ENCODE measurements around the gene CHRM4.
A peak's percentile ranks its signal among the peaks of the same experiment; 100 is the strongest.

Gene CHRM4

GRCh38 chr11:46351148-46351547, 40.4 kb downstream of the CHRM4 start:
- Histone ChIP-seq H3K4me3 (ENCODE audit: low read depth in 1 of 5, low read length in 5 of 5) (no peak overlapping the region), H3K9me3 (ENCODE audit: control insufficient read depth in 5 of 5, low read length in 5 of 5) (no peaks in the 10 kb centered on the region), H3K27me3 (ENCODE audit: control insufficient read depth in 5 of 5, insufficient read depth in 4 of 5, low read length in 5 of 5) (no peaks in the 10 kb centered on the region), H3K4me1 (ENCODE audit: control insufficient read depth in 5 of 5, insufficient read depth in 5 of 5, low read length in 5 of 5) (peaks cover 12 to 61% (median 56%) of the 10 kb centered on the region in 5 donors), H3K27ac (ENCODE audit: low read depth, low read length) (peak overlapping the region; percentile 30), H3K36me3 (ENCODE audit: control insufficient read depth in 5 of 5, insufficient read depth in 5 of 5, low read length in 5 of 5) (peaks cover 0 to 14% (median 6%) of the 10 kb centered on the region in 5 donors), H3K9ac (ENCODE audit: low read length in 5 of 5) (peak overlapping the region in 2 of 5 donors; percentile 46 to 52)

GRCh38 chr11:46350695-46351094, 40.9 kb downstream of the CHRM4 start:
- no peak overlapping the region for H3K27ac ChIP-seq (ENCODE audit: low read depth, low read length)
- H3K9ac ChIP-seq (ENCODE audit: low read length in 5 of 5): peak overlapping the region in 1 of 5 donors; percentile 35
- no peak overlapping the region for H3K4me3 ChIP-seq (ENCODE audit: low read depth in 1 of 5, low read length in 5 of 5)
- no peaks in the 10 kb centered on the region for H3K27me3 ChIP-seq (ENCODE audit: control insufficient read depth in 5 of 5, insufficient read depth in 4 of 5, low read length in 5 of 5)
- H3K9me3 ChIP-seq (ENCODE audit: control insufficient read depth in 5 of 5, low read length in 5 of 5): no peaks in the 10 kb centered on the region
- peaks cover 12 to 64% (median 60%) of the 10 kb centered on the region in 5 donors for H3K4me1 ChIP-seq (ENCODE audit: control insufficient read depth in 5 of 5, insufficient read depth in 5 of 5, low read length in 5 of 5)
- H3K36me3 ChIP-seq (ENCODE audit: control insufficient read depth in 5 of 5, insufficient read depth in 5 of 5, low read length in 5 of 5): peaks cover 0 to 12% (median 6%) of the 10 kb centered on the region in 5 donors

GRCh38 chr11:46348566-46349401, 42.8 kb downstream of the CHRM4 start:
- Histone ChIP-seq H3K27ac (ENCODE audit: low read depth, low read length) (no peak overlapping the region), H3K36me3 (ENCODE audit: control insufficient read depth in 5 of 5, insufficient read depth in 5 of 5, low read length in 5 of 5) (peaks cover 0 to 6% (median 4%) of the 10 kb centered on the region in 5 donors), H3K4me1 (ENCODE audit: control insufficient read depth in 5 of 5, insufficient read depth in 5 of 5, low read length in 5 of 5) (peaks cover 12 to 80% (median 77%) of the 10 kb centered on the region in 5 donors), H3K4me3 (ENCODE audit: low read depth in 1 of 5, low read length in 5 of 5) (peak overlapping the region; percentile 74 to 90 (median 83)), H3K9ac (ENCODE audit: low read length in 5 of 5) (peak overlapping the region in 3 of 5 donors; percentile 76 to 89 (median 77)), H3K9me3 (ENCODE audit: control insufficient read depth in 5 of 5, low read length in 5 of 5) (no peaks in the 10 kb centered on the region), H3K27me3 (ENCODE audit: control insufficient read depth in 5 of 5, insufficient read depth in 4 of 5, low read length in 5 of 5) (no peaks in the 10 kb centered on the region)

GRCh38 chr11:46347637-46348311, 43.8 kb downstream of the CHRM4 start:
- peak overlapping the region; percentile 74 to 90 (median 83) for H3K4me3 ChIP-seq (ENCODE audit: low read depth in 1 of 5, low read length in 5 of 5)
- H3K9me3 ChIP-seq (ENCODE audit: control insufficient read depth in 5 of 5, low read length in 5 of 5): no peaks in the 10 kb centered on the region
- peaks cover 15 to 85% (median 81%) of the 10 kb centered on the region in 5 donors for H3K4me1 ChIP-seq (ENCODE audit: control insufficient read depth in 5 of 5, insufficient read depth in 5 of 5, low read length in 5 of 5)
- H3K36me3 ChIP-seq (ENCODE audit: control insufficient read depth in 5 of 5, insufficient read depth in 5 of 5, low read length in 5 of 5): peaks cover 0 to 4% (median 0%) of the 10 kb centered on the region in 5 donors
- H3K27ac ChIP-seq (ENCODE audit: low read depth, low read length): peak overlapping the region; percentile 30
- H3K9ac ChIP-seq (ENCODE audit: low read length in 5 of 5): peak overlapping the region in 4 of 5 donors; percentile 69 to 89 (median 76)
- no peaks in the 10 kb centered on the region for H3K27me3 ChIP-seq (ENCODE audit: control insufficient read depth in 5 of 5, insufficient read depth in 4 of 5, low read length in 5 of 5)

- Histone ChIP-seq H3K9ac (ENCODE audit: low read length in 5 of 5) (peak within 1 kb of the TSS in 4 of 5 donors; percentile 69 to 91 (median 83)), H3K4me3 (ENCODE audit: low read depth in 1 of 5, low read length in 5 of 5) (peak within 1 kb of the TSS; percentile 81 to 90 (median 83)), H3K36me3 (ENCODE audit: control insufficient read depth in 5 of 5, insufficient read depth in 5 of 5, low read length in 5 of 5) (peaks cover 0 to 4% (median 0%) of the 10 kb centered on the region in 5 donors), H3K27me3 (ENCODE audit: control insufficient read depth in 5 of 5, insufficient read depth in 4 of 5, low read length in 5 of 5) (no peaks in the 10 kb centered on the region), H3K9me3 (ENCODE audit: control insufficient read depth in 5 of 5, low read length in 5 of 5) (no peaks in the 10 kb centered on the region), H3K27ac (ENCODE audit: low read depth, low read length) (peak within 1 kb of the TSS; percentile 62), H3K4me1 (ENCODE audit: control insufficient read depth in 5 of 5, insufficient read depth in 5 of 5, low read length in 5 of 5) (peaks cover 20 to 85% (median 81%) of the 10 kb centered on the region in 5 donors)
Observed at GRCh38 chr11:46346886-46347636, 44.5 kb downstream of the CHRM4 start, which contains the start of gene DGKZ. TSS of gene DGKZ (plus strand) at chr11:46347463. CDS start at chr11:46347660, 197 bp downstream.

- H3K9me3 ChIP-seq (ENCODE audit: control insufficient read depth in 5 of 5, low read length in 5 of 5): no peaks in the 10 kb centered on the region
- H3K36me3 ChIP-seq (ENCODE audit: control insufficient read depth in 5 of 5, insufficient read depth in 5 of 5, low read length in 5 of 5): peaks cover 0 to 3% (median 0%) of the 10 kb centered on the region in 5 donors
- peak overlapping the region; percentile 62 for H3K27ac ChIP-seq (ENCODE audit: low read depth, low read length)
- peak overlapping the region; percentile 61 to 81 (median 74) for H3K4me3 ChIP-seq (ENCODE audit: low read depth in 1 of 5, low read length in 5 of 5)
- H3K27me3 ChIP-seq (ENCODE audit: control insufficient read depth in 5 of 5, insufficient read depth in 4 of 5, low read length in 5 of 5): no peaks in the 10 kb centered on the region
- peaks cover 17 to 83% (median 81%) of the 10 kb centered on the region in 5 donors for H3K4me1 ChIP-seq (ENCODE audit: control insufficient read depth in 5 of 5, insufficient read depth in 5 of 5, low read length in 5 of 5)
- H3K9ac ChIP-seq (ENCODE audit: low read length in 5 of 5): peak overlapping the region in 3 of 5 donors; percentile 68 to 91 (median 70)
Observed at GRCh38 chr11:46345881-46346484, 45.6 kb downstream of the CHRM4 start.

GRCh38 chr11:46345131-46345597, 46.4 kb downstream of the CHRM4 start:
- Histone ChIP-seq H3K4me3 (ENCODE audit: low read depth in 1 of 5, low read length in 5 of 5) (peak overlapping the region; percentile 61 to 81 (median 74)), H3K9me3 (ENCODE audit: control insufficient read depth in 5 of 5, low read length in 5 of 5) (no peaks in the 10 kb centered on the region), H3K4me1 (ENCODE audit: control insufficient read depth in 5 of 5, insufficient read depth in 5 of 5, low read length in 5 of 5) (peaks cover 17 to 88% (median 86%) of the 10 kb centered on the region in 5 donors), H3K27me3 (ENCODE audit: control insufficient read depth in 5 of 5, insufficient read depth in 4 of 5, low read length in 5 of 5) (no peaks in the 10 kb centered on the region), H3K36me3 (ENCODE audit: control insufficient read depth in 5 of 5, insufficient read depth in 5 of 5, low read length in 5 of 5) (no peaks in the 10 kb centered on the region), H3K9ac (ENCODE audit: low read length in 5 of 5) (peak overlapping the region in 3 of 5 donors; percentile 68 to 91 (median 70)), H3K27ac (ENCODE audit: low read depth, low read length) (peak overlapping the region; percentile 62)

- Histone ChIP-seq H3K4me3 (ENCODE audit: low read depth in 1 of 5, low read length in 5 of 5) (peak overlapping the region in 1 of 5 donors; percentile 31), H3K36me3 (ENCODE audit: control insufficient read depth in 5 of 5, insufficient read depth in 5 of 5, low read length in 5 of 5) (no peaks in the 10 kb centered on the region), H3K4me1 (ENCODE audit: control insufficient read depth in 5 of 5, insufficient read depth in 5 of 5, low read length in 5 of 5) (peaks cover 17 to 94% (median 92%) of the 10 kb centered on the region in 5 donors), H3K9me3 (ENCODE audit: control insufficient read depth in 5 of 5, low read length in 5 of 5) (no peaks in the 10 kb centered on the region), H3K27me3 (ENCODE audit: control insufficient read depth in 5 of 5, insufficient read depth in 4 of 5, low read length in 5 of 5) (no peaks in the 10 kb centered on the region), H3K9ac (ENCODE audit: low read length in 5 of 5) (peak overlapping the region in 3 of 5 donors; percentile 30 to 52 (median 33)), H3K27ac (ENCODE audit: low read depth, low read length) (peak overlapping the region; percentile 72)
Observed at GRCh38 chr11:46343520-46343919, 48.1 kb downstream of the CHRM4 start.

GRCh38 chr11:46342239-46342638, 49.3 kb downstream of the CHRM4 start:
- peak overlapping the region in 1 of 5 donors; percentile 19 for H3K9ac ChIP-seq (ENCODE audit: low read length in 5 of 5)
- no peaks in the 10 kb centered on the region for H3K9me3 ChIP-seq (ENCODE audit: control insufficient read depth in 5 of 5, low read length in 5 of 5)
- H3K36me3 ChIP-seq (ENCODE audit: control insufficient read depth in 5 of 5, insufficient read depth in 5 of 5, low read length in 5 of 5): no peaks in the 10 kb centered on the region
- peak overlapping the region in 1 of 5 donors; percentile 7 for H3K4me3 ChIP-seq (ENCODE audit: low read depth in 1 of 5, low read length in 5 of 5)
- H3K4me1 ChIP-seq (ENCODE audit: control insufficient read depth in 5 of 5, insufficient read depth in 5 of 5, low read length in 5 of 5): peaks cover 18 to 95% (median 93%) of the 10 kb centered on the region in 5 donors
- H3K27me3 ChIP-seq (ENCODE audit: control insufficient read depth in 5 of 5, insufficient read depth in 4 of 5, low read length in 5 of 5): no peaks in the 10 kb centered on the region
- H3K27ac ChIP-seq (ENCODE audit: low read depth, low read length): peak overlapping the region; percentile 72

Data from subcutaneous abdominal adipose tissue (tissue), 5 donors.